ENCODE measurements around the gene SLC17A9.

- no peak for TF ChIP-seq POLR2A (IDR thresholded peaks at IDR 0.05)
- no peak for TF ChIP-seq CTCF (IDR thresholded peaks at IDR 0.05)
Observed at GRCh38 chr20:63011798-63012197, 59.3 kb downstream of the SLC17A9 start.

Data from esophagus squamous epithelium (tissue), 4 donors.